Measurements from ENCODE around the gene MRPS2. TPM values are rescaled to one million over a fixed set of nuclear protein-coding genes. Genes with fewer than 3 reads are reported as not detected.

Gene MRPS2
- total RNA-seq, 6 experiments from 2014 or later, result 24.7 to 56.8 (median 30.5) TPM

GRCh38 chr9:135501261-135502167 lies 1.0 kb downstream of the MRPS2 start:
- peak overlapping the region; percentile 93 to 97 (median 95) for H3K4me3 ChIP-seq
- WGBS (ENCODE audit: insufficient coverage, low coverage, low lambda C conversion rate, missing lambda C conversion rate), result 25% methylated on average over 8 of the region's 38 CpGs
- H3K9me3 ChIP-seq, result no peaks in the 10 kb centered on the region
- H3K27me3 ChIP-seq, result no peaks in the 10 kb centered on the region
- DNase-seq, result peak in 1 of 3 donors; percentile 46
- H3K36me3 ChIP-seq, result peaks cover 0 to 14% (median 8%) of the 10 kb centered on the region in 4 donors
- no peak for TF ChIP-seq CTCF (IDR thresholded peaks at IDR 0.05)
- TF ChIP-seq POLR2A (IDR thresholded peaks at IDR 0.05), result no peak
- peak overlapping the region in 2 of 3 donors; percentile 60 to 66 for H3K27ac ChIP-seq
- peaks cover 0 to 14% (median 3%) of the 10 kb centered on the region in 4 donors for H3K4me1 ChIP-seq
- intact Hi-C loops (cut with DNase I), result no loop called here
- ATAC-seq, result no peak

- DNase-seq (peak in 2 of 3 donors; percentile 42 to 44), ATAC-seq (no peak)
- H3K4me1 ChIP-seq, result peaks cover 0 to 14% (median 3%) of the 10 kb centered on the region in 4 donors
- H3K9me3 ChIP-seq, result no peaks in the 10 kb centered on the region
- H3K36me3 ChIP-seq, result peaks cover 0 to 14% (median 8%) of the 10 kb centered on the region in 4 donors
- WGBS (ENCODE audit: insufficient coverage, low coverage, low lambda C conversion rate, missing lambda C conversion rate), result 95% methylated on average over 8 of the region's 15 CpGs
- no peaks in the 10 kb centered on the region for H3K27me3 ChIP-seq
- intact Hi-C loops (cut with DNase I), result no loop called here
- TF ChIP-seq CTCF (IDR thresholded peaks at IDR 0.05) (no peak), POLR2A (IDR thresholded peaks at IDR 0.05) (no peak)
- no peak overlapping the region for H3K27ac ChIP-seq
- no peak overlapping the region for H3K4me3 ChIP-seq
Measured at GRCh38 chr9:135502168-135502872, 1.8 kb downstream of the MRPS2 start.

- Histone ChIP-seq H3K9me3 (no peaks in the 10 kb centered on the region), H3K27ac (no peak overlapping the region), H3K4me3 (no peak overlapping the region), H3K4me1 (peaks cover 0 to 14% (median 3%) of the 10 kb centered on the region in 4 donors), H3K27me3 (no peaks in the 10 kb centered on the region), H3K36me3 (peaks cover 0 to 14% (median 8%) of the 10 kb centered on the region in 4 donors)
- WGBS (ENCODE audit: insufficient coverage, low coverage, low lambda C conversion rate, missing lambda C conversion rate), result 91% methylated on average over 8 of the region's 16 CpGs
- no peak for ATAC-seq
- peak in 2 of 3 donors; percentile 39 to 53 for DNase-seq
- intact Hi-C loops (cut with DNase I), result no loop called here
- no peak for TF ChIP-seq POLR2A (IDR thresholded peaks at IDR 0.05)
- TF ChIP-seq CTCF (IDR thresholded peaks at IDR 0.05), result no peak
Measured at GRCh38 chr9:135502873-135503321, 2.4 kb downstream of the MRPS2 start.

GRCh38 chr9:135503371-135504261 lies 3.1 kb downstream of the MRPS2 start:
- ATAC-seq, result no peak
- Histone ChIP-seq H3K36me3 (peaks cover 0 to 14% (median 8%) of the 10 kb centered on the region in 4 donors), H3K27me3 (no peaks in the 10 kb centered on the region), H3K9me3 (no peaks in the 10 kb centered on the region), H3K4me3 (no peak overlapping the region), H3K4me1 (peaks cover 0 to 14% (median 3%) of the 10 kb centered on the region in 4 donors), H3K27ac (no peak overlapping the region)
- intact Hi-C loops (cut with DNase I), result no loop called here
- TF ChIP-seq CTCF (IDR thresholded peaks at IDR 0.05) (no peak), POLR2A (IDR thresholded peaks at IDR 0.05) (no peak)
- DNase-seq, result peak; percentile 14 to 43 (median 43)
- WGBS (ENCODE audit: insufficient coverage, low coverage, low lambda C conversion rate, missing lambda C conversion rate), result 94% methylated on average over 12 of the region's 41 CpGs
